ENCODE data around the gene C9orf72.

DNA sequence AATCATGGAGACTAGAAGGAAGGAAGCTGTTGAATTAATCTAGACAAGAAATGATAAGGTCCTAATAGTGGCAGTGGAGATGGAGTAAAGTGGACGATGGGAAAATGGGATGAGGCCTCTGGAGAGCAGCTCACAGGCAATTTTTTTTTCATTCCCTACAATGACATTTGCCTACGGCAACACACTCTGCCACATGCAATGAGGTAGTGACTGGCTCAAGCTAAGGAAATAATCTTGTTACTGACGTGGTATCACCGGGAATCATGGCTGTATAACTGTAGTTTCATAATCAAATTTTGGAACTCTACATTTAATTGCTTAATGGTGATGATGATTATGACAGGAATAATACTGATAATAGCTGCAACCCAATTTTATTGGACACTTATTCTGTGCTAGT is 31.5 kb downstream of the C9orf72 start:
- TF ChIP-seq ZSCAN9 (CRISPR knock-in tag; IDR thresholded peaks at IDR 0.05; ENCODE audit: borderline replicate concordance) (no peak), EZH2 (conservative IDR thresholded peaks at IDR 0.05; ENCODE audit: low read depth, low read length) (no peak)

Data from HepG2 (cell line).